Measurements from ENCODE around the gene NSD2.
A peak's percentile ranks its signal among the peaks of the same experiment; 100 is the strongest.

NSD2 gene

DNA sequence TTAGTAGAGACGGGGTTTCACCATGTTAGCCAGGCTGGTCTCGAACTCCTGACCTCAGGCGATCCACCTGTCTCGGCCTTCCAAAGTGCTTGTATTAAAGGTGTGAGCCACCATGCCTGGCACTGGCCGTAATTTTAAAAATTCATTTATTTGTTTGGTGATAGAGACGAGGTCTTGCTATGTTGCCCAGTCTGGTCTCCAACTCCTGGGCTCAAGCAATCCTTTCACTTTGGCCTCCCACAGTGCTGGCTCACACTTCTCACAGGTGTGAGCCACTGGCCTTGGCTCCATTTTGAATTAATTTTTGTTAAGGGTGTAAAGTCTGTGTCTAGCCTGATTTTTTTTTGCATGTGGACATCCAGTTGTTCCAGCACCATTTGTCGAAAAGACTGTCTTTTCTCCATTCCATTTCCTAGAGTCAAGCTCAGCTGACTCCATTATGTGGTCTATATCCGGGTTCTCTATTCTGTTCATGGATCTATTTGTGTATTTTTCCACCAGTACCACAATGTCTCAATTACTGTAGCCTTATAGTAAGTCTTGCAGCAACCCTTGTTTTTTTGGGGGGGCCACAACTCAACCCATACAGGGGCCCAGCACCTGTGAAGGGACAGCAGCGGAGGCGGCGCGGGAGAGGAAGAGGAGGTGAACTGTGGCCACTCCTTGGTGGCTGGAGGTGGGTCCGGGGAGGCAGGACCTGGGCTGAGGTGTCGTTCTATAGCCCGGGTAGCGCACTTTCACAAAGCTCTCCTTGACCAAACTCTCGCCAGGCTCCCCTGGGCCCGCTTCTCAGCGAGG, 1.5 kb upstream of the NSD2 start:
- peak overlapping the region; percentile 55 to 71 for H3K4me3 ChIP-seq (ENCODE audit: low read depth in 1 of 2, low read length in 2 of 2)
- peaks cover 6 to 16% of the 10 kb centered on the region in 2 donors for H3K27me3 ChIP-seq (ENCODE audit: control insufficient read depth in 1 of 2, insufficient read depth in 2 of 2, low read length in 2 of 2)
- peak overlapping the region; percentile 53 for H3K9ac ChIP-seq (ENCODE audit: low read length)
- peaks cover 16% of the 10 kb centered on the region for H3K4me1 ChIP-seq (ENCODE audit: insufficient read depth, low read length)
- peak overlapping the region; percentile 86 for H3K27ac ChIP-seq (ENCODE audit: low read depth, low read length)
- H3K36me3 ChIP-seq (ENCODE audit: insufficient read depth, low read length): no peaks in the 10 kb centered on the region
- no peaks in the 10 kb centered on the region for H3K9me3 ChIP-seq (ENCODE audit: low read length)

DNA sequence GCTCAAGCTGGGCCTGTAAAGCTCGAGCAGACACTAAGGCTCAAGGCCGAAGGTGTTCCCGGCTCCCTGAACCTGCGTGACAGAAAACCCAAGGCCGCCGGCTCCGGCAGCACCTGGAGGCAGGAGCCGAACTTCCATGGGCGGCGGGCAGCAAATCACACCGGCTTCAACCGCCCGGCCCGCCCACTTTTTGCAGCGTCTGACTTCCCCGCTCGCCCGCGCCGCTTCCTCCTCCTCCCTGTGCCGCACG, 940 bp upstream of the NSD2 start:
- H3K9ac ChIP-seq (ENCODE audit: low read length): peak overlapping the region; percentile 53
- H3K4me1 ChIP-seq (ENCODE audit: insufficient read depth, low read length): peaks cover 16% of the 10 kb centered on the region
- H3K36me3 ChIP-seq (ENCODE audit: insufficient read depth, low read length): no peaks in the 10 kb centered on the region

DNA sequence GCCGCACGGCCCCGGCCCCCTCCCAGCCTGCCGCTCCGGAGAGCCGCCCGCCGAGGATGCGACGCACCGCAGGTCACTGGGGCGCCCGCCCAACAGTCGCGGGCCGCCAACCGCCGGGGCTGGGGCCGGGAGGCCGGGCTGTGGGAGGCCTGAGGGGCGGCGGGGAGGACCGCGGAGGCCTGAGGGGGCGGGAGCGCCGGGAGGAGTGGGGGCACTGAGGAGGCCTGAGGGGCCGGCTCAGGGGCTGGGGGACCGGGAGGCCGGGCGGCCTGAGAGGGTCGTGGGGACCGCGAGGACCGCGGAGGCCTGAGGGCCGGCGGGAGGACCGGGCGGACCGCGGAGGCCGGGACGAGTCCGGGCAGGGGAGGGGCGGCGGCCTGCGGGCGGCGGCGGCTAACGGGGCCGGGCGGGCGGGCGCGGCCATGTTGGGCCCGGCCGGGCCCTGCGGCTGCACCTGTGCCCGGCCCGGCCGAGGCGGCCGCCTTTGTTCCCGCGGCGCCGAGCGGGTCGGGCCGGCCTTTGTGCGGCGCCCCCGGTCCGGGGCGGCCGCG, 353 bp downstream of the NSD2 start:
- Histone ChIP-seq H3K9ac (ENCODE audit: low read length) (no peak overlapping the region), H3K4me1 (ENCODE audit: insufficient read depth, low read length) (peaks cover 16% of the 10 kb centered on the region)

More for the DNA sequence above, 940 bp upstream of the NSD2 start:
- Histone ChIP-seq H3K9me3 (ENCODE audit: low read length) (no peaks in the 10 kb centered on the region), H3K27ac (ENCODE audit: low read depth, low read length) (peak overlapping the region; percentile 86), H3K4me3 (ENCODE audit: low read depth in 1 of 2, low read length in 2 of 2) (peak overlapping the region; percentile 55 to 71), H3K27me3 (ENCODE audit: control insufficient read depth in 1 of 2, insufficient read depth in 2 of 2, low read length in 2 of 2) (peaks cover 6 to 14% of the 10 kb centered on the region in 2 donors)

DNA sequence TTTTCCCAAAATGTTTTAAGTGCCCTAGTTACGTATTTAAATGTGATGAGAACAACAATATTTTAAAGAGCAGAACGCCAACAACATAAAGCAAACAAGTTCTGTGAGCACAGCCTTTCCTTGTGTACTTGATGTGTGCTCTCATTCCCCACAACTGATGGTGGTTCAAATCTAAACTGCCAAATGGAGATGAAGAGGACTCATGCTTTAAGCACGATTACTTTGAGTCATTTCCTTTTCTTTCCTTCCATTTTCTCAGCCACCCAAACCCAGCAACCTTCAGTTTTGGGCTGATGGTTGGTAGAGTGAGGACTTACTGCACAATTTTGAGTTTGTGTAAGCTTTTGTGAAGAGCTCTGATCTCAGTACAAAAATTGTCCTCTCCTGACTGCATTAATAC, 1.7 kb downstream of the NSD2 start:
- Histone ChIP-seq H3K9me3 (ENCODE audit: low read length) (no peaks in the 10 kb centered on the region), H3K36me3 (ENCODE audit: insufficient read depth, low read length) (no peaks in the 10 kb centered on the region), H3K9ac (ENCODE audit: low read length) (peak overlapping the region; percentile 82), H3K4me3 (ENCODE audit: low read depth in 1 of 2, low read length in 2 of 2) (no peak overlapping the region), H3K4me1 (ENCODE audit: insufficient read depth, low read length) (peaks cover 16% of the 10 kb centered on the region), H3K27ac (ENCODE audit: low read depth, low read length) (no peak overlapping the region), H3K27me3 (ENCODE audit: control insufficient read depth in 1 of 2, insufficient read depth in 2 of 2, low read length in 2 of 2) (peaks cover 0 to 1% of the 10 kb centered on the region in 2 donors)

More for the DNA sequence above, 353 bp downstream of the NSD2 start:
- Histone ChIP-seq H3K9me3 (ENCODE audit: low read length) (no peaks in the 10 kb centered on the region), H3K27me3 (ENCODE audit: control insufficient read depth in 1 of 2, insufficient read depth in 2 of 2, low read length in 2 of 2) (peaks cover under 1 to 6% of the 10 kb centered on the region in 2 donors), H3K36me3 (ENCODE audit: insufficient read depth, low read length) (no peaks in the 10 kb centered on the region), H3K27ac (ENCODE audit: low read depth, low read length) (peak overlapping the region; percentile 27), H3K4me3 (ENCODE audit: low read depth in 1 of 2, low read length in 2 of 2) (peak overlapping the region; percentile 63 to 84)

DNA sequence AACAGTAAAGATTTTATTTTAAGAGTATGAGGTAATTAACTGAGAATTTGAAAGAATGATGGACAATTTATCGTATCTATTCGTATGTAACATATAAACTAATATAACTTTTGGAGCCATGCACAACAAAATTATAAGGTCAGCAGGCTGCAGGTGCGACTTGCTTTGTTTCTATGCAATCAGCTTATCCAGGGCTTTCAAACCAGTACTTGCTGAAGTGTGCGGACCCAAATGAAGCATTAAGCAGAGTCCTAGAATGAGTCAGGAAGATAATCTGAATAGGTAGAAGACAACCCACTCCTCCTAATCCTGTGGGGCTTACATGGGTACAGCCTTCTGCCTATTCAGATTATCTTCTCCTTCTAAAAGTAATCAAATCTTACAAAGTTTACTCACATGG, 2.1 kb downstream of the NSD2 start:
- no peak overlapping the region for H3K4me3 ChIP-seq (ENCODE audit: low read depth in 1 of 2, low read length in 2 of 2)
- no peak overlapping the region for H3K27ac ChIP-seq (ENCODE audit: low read depth, low read length)
- H3K9me3 ChIP-seq (ENCODE audit: low read length): no peaks in the 10 kb centered on the region
- H3K4me1 ChIP-seq (ENCODE audit: insufficient read depth, low read length): peaks cover 16% of the 10 kb centered on the region
- H3K36me3 ChIP-seq (ENCODE audit: insufficient read depth, low read length): no peaks in the 10 kb centered on the region
- no peaks in the 10 kb centered on the region for H3K27me3 ChIP-seq (ENCODE audit: control insufficient read depth in 1 of 2, insufficient read depth in 2 of 2, low read length in 2 of 2)
- H3K9ac ChIP-seq (ENCODE audit: low read length): peak overlapping the region; percentile 82

DNA sequence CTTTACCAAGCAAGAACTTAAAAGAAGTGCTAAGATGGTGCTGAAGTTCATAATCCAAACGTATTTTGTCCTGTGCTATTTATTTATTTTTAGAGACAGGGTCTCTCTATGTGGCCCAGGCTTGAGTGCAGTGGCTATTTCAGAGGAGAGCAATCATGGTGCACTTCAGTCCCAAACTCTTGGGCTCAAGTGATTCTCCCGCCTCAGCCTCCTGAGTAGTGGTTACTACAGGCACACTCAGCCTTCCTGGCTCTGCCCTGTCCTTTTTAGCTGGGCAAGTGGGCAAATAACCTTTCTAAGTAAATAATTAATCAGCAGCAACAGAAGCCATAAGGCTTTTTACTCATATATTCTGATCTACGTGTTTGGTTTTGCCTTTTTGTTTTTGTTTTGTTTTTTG, 2.6 kb downstream of the NSD2 start:
- H3K27me3 ChIP-seq (ENCODE audit: control insufficient read depth in 1 of 2, insufficient read depth in 2 of 2, low read length in 2 of 2): no peaks in the 10 kb centered on the region
- H3K9ac ChIP-seq (ENCODE audit: low read length): no peak overlapping the region
- H3K36me3 ChIP-seq (ENCODE audit: insufficient read depth, low read length): no peaks in the 10 kb centered on the region
- H3K9me3 ChIP-seq (ENCODE audit: low read length): no peaks in the 10 kb centered on the region
- peaks cover 16% of the 10 kb centered on the region for H3K4me1 ChIP-seq (ENCODE audit: insufficient read depth, low read length)
- H3K4me3 ChIP-seq (ENCODE audit: low read depth in 1 of 2, low read length in 2 of 2): no peak overlapping the region
- no peak overlapping the region for H3K27ac ChIP-seq (ENCODE audit: low read depth, low read length)

DNA sequence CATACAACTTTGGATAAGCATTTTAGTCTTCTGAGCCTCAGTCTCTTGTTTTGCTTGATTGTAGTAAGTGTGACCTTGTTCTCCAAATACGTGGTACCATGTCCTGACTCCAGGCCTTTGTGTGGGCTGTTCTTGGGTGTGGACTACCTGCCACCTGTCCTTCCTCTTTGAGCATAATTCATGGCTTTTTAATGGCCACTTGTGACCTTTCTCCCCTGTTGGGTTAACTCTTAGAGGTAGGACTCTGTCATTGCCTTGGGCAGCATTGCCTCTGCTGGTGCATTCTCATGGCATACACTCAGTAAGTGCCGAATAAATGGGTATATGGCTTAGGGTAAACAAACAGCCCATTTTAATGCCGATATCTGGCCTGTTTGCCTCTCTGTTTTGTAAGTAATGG, 3.0 kb downstream of the NSD2 start:
- Histone ChIP-seq H3K27ac (ENCODE audit: low read depth, low read length) (no peak overlapping the region), H3K9ac (ENCODE audit: low read length) (no peak overlapping the region), H3K4me1 (ENCODE audit: insufficient read depth, low read length) (peaks cover 16% of the 10 kb centered on the region), H3K27me3 (ENCODE audit: control insufficient read depth in 1 of 2, insufficient read depth in 2 of 2, low read length in 2 of 2) (no peaks in the 10 kb centered on the region), H3K4me3 (ENCODE audit: low read depth in 1 of 2, low read length in 2 of 2) (no peak overlapping the region), H3K36me3 (ENCODE audit: insufficient read depth, low read length) (no peaks in the 10 kb centered on the region), H3K9me3 (ENCODE audit: low read length) (no peaks in the 10 kb centered on the region)

DNA sequence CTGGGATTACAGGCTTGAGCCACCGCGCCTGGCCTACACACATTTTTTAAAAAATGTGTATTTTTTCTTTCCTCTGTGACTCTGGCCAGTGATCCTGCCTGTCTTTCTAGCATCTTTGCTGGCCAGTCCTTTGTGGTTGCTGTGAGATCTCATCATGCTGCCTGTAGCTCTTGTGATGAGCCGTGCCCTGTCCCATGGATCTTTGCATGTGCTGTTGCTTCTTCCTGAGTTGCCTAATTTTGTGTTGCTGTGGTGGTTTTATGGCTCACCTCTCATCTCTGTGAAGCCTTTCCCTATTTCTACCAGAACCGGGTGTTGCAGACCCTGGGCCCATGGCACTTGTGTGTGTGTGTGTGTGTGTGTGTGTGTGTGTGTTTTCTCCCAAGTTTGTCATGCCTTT, 8.3 kb downstream of the NSD2 start:
- Histone ChIP-seq H3K4me1 (ENCODE audit: insufficient read depth, low read length) (no peaks in the 10 kb centered on the region), H3K27ac (ENCODE audit: low read depth, low read length) (no peak overlapping the region), H3K27me3 (ENCODE audit: control insufficient read depth in 1 of 2, insufficient read depth in 2 of 2, low read length in 2 of 2) (no peaks in the 10 kb centered on the region), H3K4me3 (ENCODE audit: low read depth in 1 of 2, low read length in 2 of 2) (no peak overlapping the region), H3K9ac (ENCODE audit: low read length) (no peak overlapping the region), H3K9me3 (ENCODE audit: low read length) (no peaks in the 10 kb centered on the region), H3K36me3 (ENCODE audit: insufficient read depth, low read length) (no peaks in the 10 kb centered on the region)

DNA sequence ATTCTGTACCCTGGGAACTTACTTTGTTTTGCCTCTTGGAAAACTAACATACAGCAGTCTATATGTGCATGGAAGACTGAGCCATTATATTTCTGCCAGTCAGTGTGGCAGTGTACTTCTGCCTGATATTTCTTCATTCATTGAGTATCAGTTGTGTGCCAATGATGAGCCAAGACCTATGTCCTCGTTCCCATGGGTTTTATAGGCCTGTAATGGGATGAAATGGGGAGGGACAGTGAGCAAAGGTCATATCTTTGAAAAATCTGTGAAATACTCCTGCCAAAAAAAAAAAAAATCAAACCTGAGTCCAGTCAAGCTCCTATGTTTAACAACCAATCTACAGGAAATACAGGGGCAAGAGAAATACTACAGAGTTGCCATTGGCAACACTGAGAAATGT, 9.1 kb downstream of the NSD2 start:
- no peaks in the 10 kb centered on the region for H3K4me1 ChIP-seq (ENCODE audit: insufficient read depth, low read length)
- no peaks in the 10 kb centered on the region for H3K9me3 ChIP-seq (ENCODE audit: low read length)
- H3K27ac ChIP-seq (ENCODE audit: low read depth, low read length): no peak overlapping the region
- no peaks in the 10 kb centered on the region for H3K27me3 ChIP-seq (ENCODE audit: control insufficient read depth in 1 of 2, insufficient read depth in 2 of 2, low read length in 2 of 2)
- no peak overlapping the region for H3K9ac ChIP-seq (ENCODE audit: low read length)
- H3K4me3 ChIP-seq (ENCODE audit: low read depth in 1 of 2, low read length in 2 of 2): no peak overlapping the region
- no peaks in the 10 kb centered on the region for H3K36me3 ChIP-seq (ENCODE audit: insufficient read depth, low read length)

DNA sequence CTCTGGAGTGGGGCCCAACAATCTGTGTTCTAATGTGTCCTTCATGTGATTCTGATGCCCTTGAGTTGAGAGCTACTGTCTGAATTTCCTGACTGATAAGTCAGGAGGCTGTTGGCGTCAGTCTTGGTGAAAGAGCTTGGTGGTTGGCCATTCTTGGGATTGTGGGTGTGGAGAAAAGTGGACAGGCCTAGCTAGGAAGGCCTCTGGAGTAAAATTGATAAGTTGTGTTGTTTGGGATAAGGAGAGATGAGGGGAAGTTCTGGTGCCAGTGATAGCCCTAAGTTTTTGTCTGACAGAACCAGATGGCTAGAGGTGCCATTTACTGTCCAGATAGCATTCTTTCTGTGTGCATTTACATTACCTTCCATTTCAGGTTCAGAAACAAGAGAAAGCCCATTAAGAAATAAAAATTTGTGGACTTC, 11.7 kb downstream of the NSD2 start:
- Histone ChIP-seq H3K27me3 (ENCODE audit: control insufficient read depth in 1 of 2, insufficient read depth in 2 of 2, low read length in 2 of 2) (no peaks in the 10 kb centered on the region), H3K27ac (ENCODE audit: low read depth, low read length) (no peak overlapping the region)

DNA sequence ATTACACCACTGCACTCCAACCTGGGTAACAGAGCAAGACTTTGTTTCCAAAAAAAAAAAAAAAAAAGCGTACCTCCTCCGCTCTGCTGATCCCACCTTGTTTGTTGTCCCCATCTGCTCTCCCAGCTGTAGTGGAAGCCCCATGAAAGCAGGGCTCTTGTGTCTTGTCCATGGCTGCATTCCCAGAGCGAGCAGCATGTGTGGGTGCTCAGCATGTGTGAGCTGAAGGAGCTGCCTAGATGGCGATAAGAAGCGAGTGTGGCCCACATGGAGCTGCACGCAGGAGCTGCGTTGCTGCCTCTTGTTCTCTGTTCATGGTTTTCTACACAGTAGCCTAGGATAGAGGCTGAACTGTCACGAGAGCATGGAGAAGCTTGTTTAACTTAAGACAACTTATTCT, 12.4 kb downstream of the NSD2 start:
- no peak overlapping the region for H3K4me3 ChIP-seq (ENCODE audit: low read depth in 1 of 2, low read length in 2 of 2)
- H3K9me3 ChIP-seq (ENCODE audit: low read length): no peaks in the 10 kb centered on the region
- no peak overlapping the region for H3K9ac ChIP-seq (ENCODE audit: low read length)
- no peaks in the 10 kb centered on the region for H3K27me3 ChIP-seq (ENCODE audit: control insufficient read depth in 1 of 2, insufficient read depth in 2 of 2, low read length in 2 of 2)
- H3K36me3 ChIP-seq (ENCODE audit: insufficient read depth, low read length): no peaks in the 10 kb centered on the region
- H3K4me1 ChIP-seq (ENCODE audit: insufficient read depth, low read length): no peaks in the 10 kb centered on the region
- H3K27ac ChIP-seq (ENCODE audit: low read depth, low read length): no peak overlapping the region

More for the DNA sequence above, 11.7 kb downstream of the NSD2 start:
- Histone ChIP-seq H3K9me3 (ENCODE audit: low read length) (no peaks in the 10 kb centered on the region), H3K4me1 (ENCODE audit: insufficient read depth, low read length) (no peaks in the 10 kb centered on the region), H3K4me3 (ENCODE audit: low read depth in 1 of 2, low read length in 2 of 2) (no peak overlapping the region), H3K36me3 (ENCODE audit: insufficient read depth, low read length) (no peaks in the 10 kb centered on the region), H3K9ac (ENCODE audit: low read length) (no peak overlapping the region)

DNA sequence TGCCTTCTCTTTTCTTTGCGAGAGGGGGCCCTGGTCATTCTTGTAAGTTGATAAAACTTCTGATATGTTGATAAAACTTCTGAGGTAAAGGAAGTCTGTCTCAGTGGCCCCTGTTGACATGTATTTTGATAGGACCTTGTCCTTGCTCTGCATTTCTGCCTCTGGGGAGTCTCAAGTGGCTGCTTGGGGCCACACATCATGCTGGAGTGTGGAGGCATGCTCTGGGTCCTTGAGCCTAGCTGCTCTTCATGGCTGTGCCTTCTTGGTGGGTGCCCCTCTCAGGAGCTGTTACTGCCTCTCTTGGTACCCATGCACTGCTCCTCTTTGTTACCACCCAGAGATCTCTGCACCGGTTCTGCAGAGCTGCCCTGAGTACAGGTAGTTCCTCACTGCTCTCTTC, 14.2 kb downstream of the NSD2 start:
- H3K27ac ChIP-seq (ENCODE audit: low read depth, low read length): no peak overlapping the region
- no peak overlapping the region for H3K4me3 ChIP-seq (ENCODE audit: low read depth in 1 of 2, low read length in 2 of 2)
- H3K36me3 ChIP-seq (ENCODE audit: insufficient read depth, low read length): no peaks in the 10 kb centered on the region
- H3K9ac ChIP-seq (ENCODE audit: low read length): no peak overlapping the region
- H3K9me3 ChIP-seq (ENCODE audit: low read length): no peaks in the 10 kb centered on the region
- H3K4me1 ChIP-seq (ENCODE audit: insufficient read depth, low read length): no peaks in the 10 kb centered on the region
- H3K27me3 ChIP-seq (ENCODE audit: control insufficient read depth in 1 of 2, insufficient read depth in 2 of 2, low read length in 2 of 2): no peaks in the 10 kb centered on the region
